Iris pigment epithelial cell (primary cell): Measurements from ENCODE around the gene NRP1.

Source experiments
- DNase-seq: peaks from one replicate; pipeline ENCODE4 v3.0.0-alpha.2; 2011; ENCODE audit warnings: low read depth

The NRP1 gene

GRCh38 chr10:33212061-33212748 is 122.3 kb downstream of the NRP1 start:
- peak; percentile 87 for DNase-seq

- DNase-seq, result peak; percentile 91
These were observed 123.2 kb downstream of the NRP1 start for GRCh38 chr10:33211106-33211878.

- no peak for DNase-seq
These were observed 124.7 kb downstream of the NRP1 start for GRCh38 chr10:33209802-33210201.

- DNase-seq, result no peak
These were observed 126.3 kb downstream of the NRP1 start for GRCh38 chr10:33208166-33208565.

- DNase-seq, result peak; percentile 38
These were observed 130.4 kb downstream of the NRP1 start for GRCh38 chr10:33204031-33204430.

- DNase-seq, result no peak
These were observed 132.5 kb downstream of the NRP1 start for GRCh38 chr10:33201971-33202370.

GRCh38 chr10:33201056-33201780 is 133.2 kb downstream of the NRP1 start:
- no peak for DNase-seq

- DNase-seq, result no peak
These were observed 134.7 kb downstream of the NRP1 start for GRCh38 chr10:33199731-33200232.

GRCh38 chr10:33198610-33199009 is 135.9 kb downstream of the NRP1 start:
- DNase-seq, result no peak

- no peak for DNase-seq
These were observed 137.6 kb downstream of the NRP1 start for GRCh38 chr10:33196710-33197491.

GRCh38 chr10:33196377-33196706 is 138.1 kb downstream of the NRP1 start:
- no peak for DNase-seq

- DNase-seq, result peak; percentile 64
These were observed 138.7 kb downstream of the NRP1 start for GRCh38 chr10:33195608-33196376.

- peak; percentile 80 for DNase-seq
These were observed 140.6 kb downstream of the NRP1 start for GRCh38 chr10:33193701-33194521.

GRCh38 chr10:33193057-33193700 is 141.3 kb downstream of the NRP1 start:
- DNase-seq, result peak; percentile 91

- no peak for DNase-seq
These were observed 142.3 kb downstream of the NRP1 start for GRCh38 chr10:33192190-33192589.

GRCh38 chr10:33190406-33190805 is 144.1 kb downstream of the NRP1 start:
- no peak for DNase-seq

GRCh38 chr10:33189808-33190207 is 144.7 kb downstream of the NRP1 start:
- no peak for DNase-seq

GRCh38 chr10:33189363-33189762 is 145.1 kb downstream of the NRP1 start:
- DNase-seq, result no peak

GRCh38 chr10:33187427-33187999 is 147.0 kb downstream of the NRP1 start:
- DNase-seq, result no peak
